OCI-LY3 (cell line): ENCODE data around the gene SRPK2.

Experiments used
- H2AFZ ChIP-seq: fragments of 200-600, 300-600 bp; shearing (Covaris generic); 2 replicates; pipeline ENCODE4 v1.6.0; 2014; ENCODE audit warnings: antibody characterized with exemption, low read depth, low read length
- H3K27ac ChIP-seq: fragments of 200-600, 300-600 bp; sonication (generic); 2 replicates; pipeline ENCODE4 v1.5.1; 2014; ENCODE audit warnings: mild to moderate bottlenecking, low read length, moderate library complexity, mixed read lengths
- H3K27me3 ChIP-seq: fragments of 200-600, 300-600 bp; sonication (generic); 2 replicates; pipeline ENCODE4 v1.6.1; 2014; ENCODE audit warnings: low read depth, low read length, mixed read lengths
- H3K36me3 ChIP-seq: fragments of 200-600, 300-600 bp; sonication (generic); replicated peaks from 2 replicates; pipeline ENCODE3; 2014; ENCODE audit warnings: low read depth, low read length, mixed read lengths
- H3K4me1 ChIP-seq: fragments of 300-600, 200-600 bp; sonication (generic); 2 replicates; pipeline ENCODE4 v1.6.1; 2014; ENCODE audit warnings: low read length, mixed read lengths
- H3K4me2 ChIP-seq: fragments of 200-600, 300-600 bp; sonication (generic); 2 replicates; pipeline ENCODE4 v1.6.1; 2014; ENCODE audit warnings: low read length, mixed read lengths
- H3K4me3 ChIP-seq: fragments of 300-600, 200-600 bp; sonication (generic); 2 replicates; pipeline ENCODE4 v1.5.1; 2014; ENCODE audit warnings: antibody characterized with exemption, mild to moderate bottlenecking, low read length, moderate library complexity
- H3K79me2 ChIP-seq: fragments of 300-600, 200-600 bp; shearing (Covaris generic); 2 replicates; pipeline ENCODE4 v1.6.1; 2014; ENCODE audit warnings: mild to moderate bottlenecking, low read length, mixed read lengths
- H3K9ac ChIP-seq: fragments of 300-600, 200-600 bp; shearing (Covaris generic); 2 replicates; pipeline ENCODE4 v1.6.0; 2014; ENCODE audit warnings: mild to moderate bottlenecking, low read length, moderate library complexity
- H3K9me3 ChIP-seq: fragments of 200-600, 300-600 bp; shearing (Covaris generic); 2 replicates; pipeline ENCODE4 v1.6.1; 2014; ENCODE audit warnings: low read length, mixed read lengths; ENCODE audit not compliant: insufficient read depth
- H4K20me1 ChIP-seq: fragments of 200-600, 300-600 bp; sonication (generic); 2 replicates; pipeline ENCODE4 v1.6.1; 2016; ENCODE audit warnings: low read length, mixed read lengths; ENCODE audit not compliant: insufficient read depth
- EZH2phosphoT487 ChIP-seq: fragments of 200-600 bp; shearing (Covaris generic); IDR thresholded peaks from 2 replicates; pipeline ENCODE4 v1.6.1; 2018; ENCODE audit warnings: antibody characterized with exemption, mixed run types, low read depth
- TF ChIP-seq, protein P1 (sequence below): fragments of 200-600, 300-600 bp; sonication (generic); IDR thresholded peaks from 2 replicates; pipeline ENCODE4 v1.5.1; 2014; ENCODE audit warnings: antibody characterized with exemption, low read length, low read depth

Gene SRPK2

DNA sequence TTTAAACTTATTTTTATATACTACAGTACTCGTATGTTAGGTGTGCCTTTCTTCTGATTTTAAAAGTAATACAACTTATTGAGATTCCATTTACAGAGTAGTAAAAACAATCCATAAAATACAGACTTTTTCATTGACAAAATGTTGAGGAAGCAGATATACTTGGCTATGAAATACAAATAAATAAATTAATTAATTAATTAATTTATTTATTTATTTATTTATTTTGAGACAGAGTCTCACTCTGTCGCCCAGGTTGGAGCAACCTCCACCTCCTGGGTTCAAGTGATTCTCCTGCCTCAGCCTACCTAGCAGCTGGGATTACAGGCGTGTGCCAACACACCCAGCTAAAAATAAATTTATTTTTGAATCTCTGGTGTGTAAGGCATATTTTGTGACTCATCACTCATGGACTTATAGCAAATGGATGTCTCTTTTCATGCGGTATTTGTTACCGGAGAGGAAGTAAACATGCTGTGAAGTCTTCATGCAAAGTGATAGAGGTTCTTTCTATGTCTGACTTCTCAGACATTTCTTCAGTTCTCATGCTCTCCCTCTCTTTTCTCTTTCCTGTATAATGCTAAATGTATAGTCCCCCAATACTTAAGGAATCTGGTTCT is 20.2 kb upstream of the SRPK2 start:
- Histone ChIP-seq H3K9me3 (no peaks in the 10 kb centered on the region), H3K36me3 (no peaks in the 10 kb centered on the region), H2AFZ (no peak overlapping the region), H3K4me2 (no peak overlapping the region), H3K79me2 (no peaks in the 10 kb centered on the region), H3K27me3 (no peaks in the 10 kb centered on the region), H3K4me3 (no peak overlapping the region), H4K20me1 (no peaks in the 10 kb centered on the region), H3K27ac (no peak overlapping the region), H3K9ac (no peak overlapping the region), H3K4me1 (no peaks in the 10 kb centered on the region)
- TF ChIP-seq, protein P1, sequence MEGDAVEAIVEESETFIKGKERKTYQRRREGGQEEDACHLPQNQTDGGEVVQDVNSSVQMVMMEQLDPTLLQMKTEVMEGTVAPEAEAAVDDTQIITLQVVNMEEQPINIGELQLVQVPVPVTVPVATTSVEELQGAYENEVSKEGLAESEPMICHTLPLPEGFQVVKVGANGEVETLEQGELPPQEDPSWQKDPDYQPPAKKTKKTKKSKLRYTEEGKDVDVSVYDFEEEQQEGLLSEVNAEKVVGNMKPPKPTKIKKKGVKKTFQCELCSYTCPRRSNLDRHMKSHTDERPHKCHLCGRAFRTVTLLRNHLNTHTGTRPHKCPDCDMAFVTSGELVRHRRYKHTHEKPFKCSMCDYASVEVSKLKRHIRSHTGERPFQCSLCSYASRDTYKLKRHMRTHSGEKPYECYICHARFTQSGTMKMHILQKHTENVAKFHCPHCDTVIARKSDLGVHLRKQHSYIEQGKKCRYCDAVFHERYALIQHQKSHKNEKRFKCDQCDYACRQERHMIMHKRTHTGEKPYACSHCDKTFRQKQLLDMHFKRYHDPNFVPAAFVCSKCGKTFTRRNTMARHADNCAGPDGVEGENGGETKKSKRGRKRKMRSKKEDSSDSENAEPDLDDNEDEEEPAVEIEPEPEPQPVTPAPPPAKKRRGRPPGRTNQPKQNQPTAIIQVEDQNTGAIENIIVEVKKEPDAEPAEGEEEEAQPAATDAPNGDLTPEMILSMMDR = no peak
- no peak for TF ChIP-seq EZH2phosphoT487

DNA sequence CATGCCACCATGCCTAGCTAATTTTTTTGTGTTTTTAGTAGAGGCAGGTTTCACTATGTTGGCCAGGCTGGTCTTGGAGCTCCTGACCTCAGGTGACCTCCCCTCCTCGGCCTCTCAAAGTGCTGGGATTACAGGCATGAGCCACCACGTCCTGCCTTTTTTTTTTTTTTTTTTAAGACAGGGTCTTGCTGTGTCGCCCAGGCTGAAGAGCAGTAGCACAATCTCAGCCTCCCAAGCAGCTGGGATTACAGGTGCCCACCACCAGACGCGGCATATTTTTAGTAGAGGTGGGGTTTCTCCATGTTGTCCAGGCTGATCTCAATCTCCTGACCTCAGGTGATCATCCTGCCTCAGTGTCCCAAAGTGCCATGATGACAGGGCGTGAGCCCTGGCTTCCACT is 14.4 kb upstream of the SRPK2 start:
- H3K27ac ChIP-seq = no peak overlapping the region
- TF ChIP-seq, protein P1 = no peak
- no peak for TF ChIP-seq EZH2phosphoT487
- no peaks in the 10 kb centered on the region for H3K9me3 ChIP-seq
- no peaks in the 10 kb centered on the region for H3K79me2 ChIP-seq
- H3K27me3 ChIP-seq = no peaks in the 10 kb centered on the region
- H3K4me3 ChIP-seq = no peak overlapping the region
- no peak overlapping the region for H2AFZ ChIP-seq
- H3K4me1 ChIP-seq = no peaks in the 10 kb centered on the region
- no peak overlapping the region for H3K9ac ChIP-seq
- H4K20me1 ChIP-seq = no peaks in the 10 kb centered on the region
- no peak overlapping the region for H3K4me2 ChIP-seq
- H3K36me3 ChIP-seq = no peaks in the 10 kb centered on the region

DNA sequence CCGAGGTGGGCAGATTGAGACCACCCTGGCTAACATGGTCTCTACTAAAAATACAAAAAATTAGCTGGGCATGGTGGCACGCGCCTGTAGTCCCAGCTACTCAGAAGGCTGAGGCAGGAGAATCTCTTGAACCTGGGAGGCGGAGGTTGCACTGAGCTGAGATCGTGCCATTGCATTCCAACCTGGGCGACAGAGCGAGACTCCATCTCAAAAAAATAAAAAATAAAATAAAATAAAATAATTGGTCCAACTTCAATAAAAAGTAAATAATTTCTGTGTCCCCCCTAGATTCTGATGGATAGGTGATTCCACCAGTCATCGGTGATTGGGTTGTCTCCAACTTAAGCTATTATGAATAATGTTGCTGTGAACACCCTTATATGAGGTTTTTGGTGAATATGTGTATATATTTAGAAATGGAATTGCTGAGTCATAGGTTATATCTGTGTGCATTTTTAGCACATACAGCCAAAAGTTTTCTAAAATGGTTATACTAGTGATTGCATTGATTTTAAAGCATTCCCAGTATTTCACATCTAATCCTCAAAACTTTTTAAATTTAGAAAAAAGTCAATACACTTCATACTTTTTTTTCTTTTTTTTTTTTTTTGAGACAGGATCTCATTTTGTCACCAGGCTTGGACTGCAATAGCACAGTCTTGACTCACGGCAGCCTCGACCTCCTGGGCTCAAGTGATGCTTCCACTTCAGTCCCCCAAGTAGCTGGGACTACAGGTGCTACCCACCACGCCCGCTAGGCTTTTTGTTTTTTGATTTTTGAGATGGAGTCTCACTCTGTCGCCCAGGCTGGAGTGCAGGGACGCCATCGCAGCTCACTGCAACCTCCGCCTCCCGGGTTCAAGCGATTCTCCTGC is 13.7 kb upstream of the SRPK2 start:
- Histone ChIP-seq H3K9ac (no peak overlapping the region), H2AFZ (no peak overlapping the region), H3K4me1 (no peaks in the 10 kb centered on the region), H4K20me1 (no peaks in the 10 kb centered on the region), H3K27me3 (no peaks in the 10 kb centered on the region), H3K79me2 (no peaks in the 10 kb centered on the region), H3K27ac (no peak overlapping the region), H3K4me2 (no peak overlapping the region), H3K9me3 (no peaks in the 10 kb centered on the region), H3K4me3 (no peak overlapping the region), H3K36me3 (no peaks in the 10 kb centered on the region)
- no peak for TF ChIP-seq EZH2phosphoT487
- TF ChIP-seq, protein P1 = no peak

DNA sequence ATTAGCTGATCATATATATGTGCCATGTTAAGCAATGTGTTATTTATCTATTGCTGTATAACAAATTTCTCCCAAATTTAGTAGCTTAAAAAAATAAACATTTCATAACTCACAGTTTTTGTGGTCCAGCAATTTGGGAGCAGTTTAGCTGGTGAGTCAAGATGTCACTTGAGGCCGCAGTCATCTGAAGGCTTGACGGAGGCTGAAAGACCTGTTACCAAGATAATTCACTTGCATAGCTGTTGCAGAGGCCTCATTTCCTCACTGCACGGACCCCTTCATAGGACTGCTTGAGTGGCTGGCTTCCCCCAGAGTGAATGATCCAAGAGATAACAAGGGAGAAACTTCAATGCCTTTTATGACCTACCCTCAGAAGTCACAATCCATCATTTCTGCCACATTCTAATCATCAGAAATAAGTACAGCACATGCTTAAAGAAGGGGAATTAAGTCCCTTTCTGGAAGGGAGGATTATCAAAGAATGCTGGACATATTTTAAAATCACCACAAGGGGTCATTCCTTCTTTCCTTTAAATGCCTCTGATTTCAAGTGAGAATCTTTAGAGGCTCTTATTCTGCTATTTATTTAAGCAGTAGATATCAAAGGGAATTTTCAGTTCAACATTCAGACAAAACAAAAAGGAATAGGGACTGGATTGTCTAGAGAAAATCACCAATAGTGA is 10.5 kb upstream of the SRPK2 start:
- no peak overlapping the region for H3K4me3 ChIP-seq

More for the DNA sequence above, 10.5 kb upstream of the SRPK2 start:
- Histone ChIP-seq H4K20me1 (no peaks in the 10 kb centered on the region), H3K4me1 (no peaks in the 10 kb centered on the region), H3K4me2 (no peak overlapping the region), H3K27me3 (no peaks in the 10 kb centered on the region), H3K27ac (no peak overlapping the region), H2AFZ (no peak overlapping the region), H3K9me3 (no peaks in the 10 kb centered on the region), H3K79me2 (no peaks in the 10 kb centered on the region), H3K36me3 (no peaks in the 10 kb centered on the region), H3K9ac (no peak overlapping the region)
- no peak for TF ChIP-seq EZH2phosphoT487
- TF ChIP-seq, protein P1 = peak; percentile 39
